ENCODE data around the gene PTPN3. TPM values are rescaled to one million over a fixed set of nuclear protein-coding genes. Genes with fewer than 3 reads are reported as not detected.

The PTPN3 gene
- polyA plus RNA-seq, 2 of the 4 experiments (the other 2 are of a cell fraction), result 8.9 to 20.3 TPM

DNA sequence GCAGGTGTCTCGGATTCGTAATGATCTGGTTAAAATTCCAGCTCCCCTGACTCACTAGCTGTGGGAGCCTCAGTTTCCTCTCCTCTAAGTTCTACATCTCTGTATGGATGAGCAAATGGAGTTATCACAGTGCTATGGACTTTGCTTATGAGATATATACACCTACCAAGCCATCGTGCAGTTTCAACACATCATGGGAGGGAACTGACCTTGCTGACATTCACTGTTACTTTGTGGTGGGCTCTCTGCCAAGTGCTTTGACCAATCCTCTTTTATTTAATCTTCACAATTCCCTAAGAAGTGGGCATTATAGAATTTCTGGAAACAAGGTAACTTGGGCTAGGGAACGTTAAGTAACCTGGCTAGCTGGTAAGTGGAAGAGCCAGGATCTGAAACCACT is 70.2 kb downstream of the PTPN3 start:
- Histone ChIP-seq H3K27ac (no peak overlapping the region), H3K4me1 (no peaks in the 10 kb centered on the region), H3K4me2 (no peak overlapping the region), H3K4me3 (no peak overlapping the region), H3K9me3 (no peaks in the 10 kb centered on the region)
- no peak for FAIRE-seq
- CTCF ChIA-PET, result interaction anchor here (0.7 to 3.4 kb wide), 6 partner anchors 12 to 244 kb away, joined by 3 to 26 read pairs (median 4); no protein-coding TSS in a partner anchor
- 82% methylated on average over 4 of the region's 4 CpGs for WGBS (ENCODE audit: missing lambda C conversion rate)
- TF ChIP-seq POLR2A (IDR thresholded peaks at IDR 0.05; ENCODE audit: low read length) (no peak), CBX2 (IDR thresholded peaks at IDR 0.05; ENCODE audit: borderline replicate concordance, low read depth) (no peak), ZC3H11A (IDR thresholded peaks at IDR 0.05) (no peak), BHLHE40 (IDR thresholded peaks at IDR 0.05; ENCODE audit: low read depth, low read length) (no peak), RAD21 (conservative IDR thresholded peaks at IDR 0.05 in 1 of 2, IDR thresholded peaks at IDR 0.05 in 1 of 2) (no peak), KDM1A (IDR thresholded peaks at IDR 0.05; ENCODE audit: low read depth) (no peak), CHD2 (IDR thresholded peaks at IDR 0.05; ENCODE audit: low read length, partially characterized antibody) (no peak), HEYL (CRISPR knock-in tag; IDR thresholded peaks at IDR 0.05) (no peak), SREBF2 (IDR thresholded peaks at IDR 0.05) (no peak), KDM5A (IDR thresholded peaks at IDR 0.05) (no peak)
- ATAC-seq, result no peak
- POLR2A ChIA-PET, result no interaction called here
- DNase-seq (ENCODE audit: low read depth in 1 of 2, low spot score in 1 of 2), result no peak

DNA sequence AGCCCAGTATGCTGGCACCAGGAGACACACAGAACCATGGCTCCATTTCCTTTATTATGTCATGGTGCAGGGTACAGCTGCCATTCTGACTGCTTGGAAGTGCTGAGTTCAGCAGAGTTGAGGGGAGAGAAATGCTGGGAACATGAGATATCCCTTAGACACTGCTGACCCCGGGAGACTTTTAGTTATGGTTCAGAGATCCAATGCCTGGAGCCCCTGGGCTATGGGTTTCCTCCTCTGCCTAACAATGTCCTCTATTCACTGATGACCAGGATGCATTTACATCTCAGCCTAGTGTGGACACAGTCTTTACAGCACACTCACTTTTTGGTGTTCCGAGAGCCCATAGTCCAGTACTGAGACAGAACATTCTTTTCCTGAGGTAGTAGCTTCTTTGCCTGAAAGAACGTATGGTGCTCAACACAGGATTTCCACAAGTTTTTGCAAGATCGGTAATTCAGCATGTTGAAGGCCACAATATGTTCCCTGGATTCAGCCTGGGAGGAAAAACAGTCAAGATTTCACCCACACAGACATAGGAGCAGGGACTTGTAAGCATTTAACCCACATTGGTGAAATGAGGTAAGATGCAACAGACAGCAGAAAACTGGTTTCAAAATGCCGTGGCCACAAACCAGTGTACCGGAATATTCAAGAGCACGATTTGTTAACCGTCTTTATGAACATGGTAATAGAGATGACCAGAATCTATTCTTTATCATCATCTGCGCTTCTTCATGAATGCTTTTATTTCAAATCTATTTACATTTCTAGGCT is 71.3 kb downstream of the PTPN3 start:
- TF ChIP-seq CHD2 (IDR thresholded peaks at IDR 0.05; ENCODE audit: low read length, partially characterized antibody), result no peak
- no peak for TF ChIP-seq RCOR1 (IDR thresholded peaks at IDR 0.05; ENCODE audit: low read depth, low read length)
- no peak for TF ChIP-seq HOXB5 (CRISPR knock-in tag; IDR thresholded peaks at IDR 0.05)
- no peak for TF ChIP-seq NPAS2 (CRISPR knock-in tag; IDR thresholded peaks at IDR 0.05; ENCODE audit: borderline replicate concordance)
- Histone ChIP-seq H3K4me2 (no peak overlapping the region), H3K4me1 (no peaks in the 10 kb centered on the region), H3K9me3 (no peaks in the 10 kb centered on the region), H3K4me3 (no peak overlapping the region), H3K27ac (no peak overlapping the region)
- DNase-seq (ENCODE audit: low read depth in 1 of 2, low spot score in 1 of 2) (no peak), ATAC-seq (no peak), FAIRE-seq (no peak)
- WGBS (ENCODE audit: missing lambda C conversion rate), result 91% methylated on average over 9 of the region's 9 CpGs
- CTCF ChIA-PET, result interaction anchor here (0.7 to 3.4 kb wide), 2 partner anchors 13 to 94 kb away, joined by 3 to 26 read pairs; no protein-coding TSS in a partner anchor
- POLR2A ChIA-PET, result interaction anchor here (0.5 kb wide), 1 partner anchor 106 kb away, joined by 9 read pairs; no protein-coding TSS in a partner anchor

DNA sequence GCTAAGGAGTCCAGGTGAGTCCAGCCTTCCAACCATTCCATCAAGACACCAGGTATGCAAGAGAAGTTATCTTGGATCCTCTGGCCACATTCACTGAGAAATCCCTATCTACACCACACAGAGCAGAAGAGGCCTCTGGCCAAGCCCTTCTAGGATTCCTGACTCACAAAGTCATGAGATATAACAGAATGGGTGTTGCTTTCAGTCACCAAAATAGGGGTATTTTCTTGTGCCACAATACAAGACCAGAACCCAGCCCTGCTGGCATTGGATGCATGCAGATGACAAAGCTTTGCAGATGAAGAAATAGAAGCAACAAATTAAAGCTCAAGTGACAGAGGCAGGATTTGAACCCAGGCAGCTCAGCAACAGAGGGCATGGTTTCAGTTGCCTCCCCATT is 73.5 kb downstream of the PTPN3 start:
- Histone ChIP-seq H3K4me3 (no peak overlapping the region), H3K4me1 (no peaks in the 10 kb centered on the region), H3K9me3 (no peaks in the 10 kb centered on the region), H3K27ac (no peak overlapping the region), H3K4me2 (no peak overlapping the region)
- ChIA-PET CTCF (interaction anchor here (1.0 to 2.0 kb wide), 7 partner anchors 11 to 241 kb away, joined by 3 to 5 read pairs (median 5); no protein-coding TSS in a partner anchor), POLR2A (no interaction called here)
- TF ChIP-seq EP300 (IDR thresholded peaks at IDR 0.05) (no peak), RAD21 (conservative IDR thresholded peaks at IDR 0.05 in 1 of 2, IDR thresholded peaks at IDR 0.05 in 1 of 2) (no peak), MAFK (IDR thresholded peaks at IDR 0.05; ENCODE audit: partially characterized antibody) (no peak), RCOR1 (IDR thresholded peaks at IDR 0.05; ENCODE audit: low read depth, low read length) (no peak), TP53 (CRISPR knock-in tag; IDR thresholded peaks at IDR 0.05) (no peak), PHF8 (IDR thresholded peaks at IDR 0.05; ENCODE audit: borderline replicate concordance, low read depth) (no peak)
- DNase-seq (ENCODE audit: low read depth in 1 of 2, low spot score in 1 of 2) (no peak), ATAC-seq (no peak), FAIRE-seq (no peak)

DNA sequence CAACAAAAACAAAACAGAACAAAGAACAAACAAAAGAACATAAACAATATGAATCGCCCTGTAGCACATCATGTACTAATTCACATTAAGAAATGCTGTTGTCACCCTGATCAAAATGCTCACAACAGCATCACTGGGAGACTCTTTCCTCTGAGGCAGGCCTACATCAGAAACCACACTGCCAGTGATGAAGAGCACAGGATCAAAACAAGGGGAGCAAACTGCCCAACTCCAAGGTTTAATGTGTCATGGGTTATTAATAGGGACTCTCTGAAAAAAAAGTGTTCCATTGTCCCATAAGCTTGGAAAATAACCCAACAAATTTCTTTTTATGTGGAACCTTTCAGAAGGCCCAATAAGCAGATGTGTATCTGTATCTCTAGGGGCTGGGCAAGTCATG is 74.2 kb downstream of the PTPN3 start:
- no peak overlapping the region for H3K27ac ChIP-seq
- 76% methylated on average over 1 of the region's 1 CpG for WGBS (ENCODE audit: missing lambda C conversion rate)
- ChIA-PET CTCF (interaction anchor here (1.5 to 4.1 kb wide), 5 partner anchors 10 to 240 kb away, joined by 4 to 20 read pairs (median 5); no protein-coding TSS in a partner anchor), POLR2A (no interaction called here)
- no peak for FAIRE-seq
- ATAC-seq, result no peak
- no peak overlapping the region for H3K4me2 ChIP-seq
- TF ChIP-seq CBX2 (IDR thresholded peaks at IDR 0.05; ENCODE audit: borderline replicate concordance, low read depth), result no peak
- TF ChIP-seq ZFP36 (IDR thresholded peaks at IDR 0.05; ENCODE audit: borderline replicate concordance, partially characterized antibody), result no peak
- TF ChIP-seq RCOR1 (IDR thresholded peaks at IDR 0.05; ENCODE audit: low read depth, low read length), result no peak
- no peak for TF ChIP-seq HOXB5 (CRISPR knock-in tag; IDR thresholded peaks at IDR 0.05)
- TF ChIP-seq JUN (IDR thresholded peaks at IDR 0.05), result no peak
- no peak for TF ChIP-seq BHLHE40 (IDR thresholded peaks at IDR 0.05; ENCODE audit: low read depth, low read length)
- TF ChIP-seq, protein P1, sequence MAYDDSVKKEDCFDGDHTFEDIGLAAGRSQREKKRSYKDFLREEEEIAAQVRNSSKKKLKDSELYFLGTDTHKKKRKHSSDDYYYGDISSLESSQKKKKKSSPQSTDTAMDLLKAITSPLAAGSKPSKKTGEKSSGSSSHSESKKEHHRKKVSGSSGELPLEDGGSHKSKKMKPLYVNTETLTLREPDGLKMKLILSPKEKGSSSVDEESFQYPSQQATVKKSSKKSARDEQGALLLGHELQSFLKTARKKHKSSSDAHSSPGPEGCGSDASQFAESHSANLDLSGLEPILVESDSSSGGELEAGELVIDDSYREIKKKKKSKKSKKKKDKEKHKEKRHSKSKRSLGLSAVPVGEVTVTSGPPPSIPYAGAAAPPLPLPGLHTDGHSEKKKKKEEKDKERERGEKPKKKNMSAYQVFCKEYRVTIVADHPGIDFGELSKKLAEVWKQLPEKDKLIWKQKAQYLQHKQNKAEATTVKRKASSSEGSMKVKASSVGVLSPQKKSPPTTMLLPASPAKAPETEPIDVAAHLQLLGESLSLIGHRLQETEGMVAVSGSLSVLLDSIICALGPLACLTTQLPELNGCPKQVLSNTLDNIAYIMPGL (CRISPR knock-in tag; IDR thresholded peaks at IDR 0.05; ENCODE audit: borderline replicate concordance), result no peak
- no peak for TF ChIP-seq KDM5A (IDR thresholded peaks at IDR 0.05)
- no peak for TF ChIP-seq RARB (CRISPR knock-in tag; IDR thresholded peaks at IDR 0.05)
- TF ChIP-seq MAFK (IDR thresholded peaks at IDR 0.05; ENCODE audit: partially characterized antibody), result no peak
- no peak for TF ChIP-seq SMC3 (IDR thresholded peaks at IDR 0.05)
- TF ChIP-seq KDM1A (IDR thresholded peaks at IDR 0.05; ENCODE audit: low read depth), result no peak
- TF ChIP-seq, protein P2, sequence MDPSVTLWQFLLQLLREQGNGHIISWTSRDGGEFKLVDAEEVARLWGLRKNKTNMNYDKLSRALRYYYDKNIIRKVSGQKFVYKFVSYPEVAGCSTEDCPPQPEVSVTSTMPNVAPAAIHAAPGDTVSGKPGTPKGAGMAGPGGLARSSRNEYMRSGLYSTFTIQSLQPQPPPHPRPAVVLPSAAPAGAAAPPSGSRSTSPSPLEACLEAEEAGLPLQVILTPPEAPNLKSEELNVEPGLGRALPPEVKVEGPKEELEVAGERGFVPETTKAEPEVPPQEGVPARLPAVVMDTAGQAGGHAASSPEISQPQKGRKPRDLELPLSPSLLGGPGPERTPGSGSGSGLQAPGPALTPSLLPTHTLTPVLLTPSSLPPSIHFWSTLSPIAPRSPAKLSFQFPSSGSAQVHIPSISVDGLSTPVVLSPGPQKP (IDR thresholded peaks at IDR 0.05; ENCODE audit: low read depth, low read length), result no peak
- no peak for TF ChIP-seq CHD2 (IDR thresholded peaks at IDR 0.05; ENCODE audit: low read length, partially characterized antibody)
- TF ChIP-seq, protein P3, sequence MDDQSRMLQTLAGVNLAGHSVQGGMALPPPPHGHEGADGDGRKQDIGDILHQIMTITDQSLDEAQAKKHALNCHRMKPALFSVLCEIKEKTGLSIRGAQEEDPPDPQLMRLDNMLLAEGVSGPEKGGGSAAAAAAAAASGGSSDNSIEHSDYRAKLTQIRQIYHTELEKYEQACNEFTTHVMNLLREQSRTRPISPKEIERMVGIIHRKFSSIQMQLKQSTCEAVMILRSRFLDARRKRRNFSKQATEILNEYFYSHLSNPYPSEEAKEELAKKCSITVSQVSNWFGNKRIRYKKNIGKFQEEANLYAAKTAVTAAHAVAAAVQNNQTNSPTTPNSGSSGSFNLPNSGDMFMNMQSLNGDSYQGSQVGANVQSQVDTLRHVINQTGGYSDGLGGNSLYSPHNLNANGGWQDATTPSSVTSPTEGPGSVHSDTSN (IDR thresholded peaks at IDR 0.05), result no peak
- no peaks in the 10 kb centered on the region for H3K4me1 ChIP-seq
- no peak overlapping the region for H3K4me3 ChIP-seq
- DNase-seq (ENCODE audit: low read depth in 1 of 2, low spot score in 1 of 2), result no peak
- H3K9me3 ChIP-seq, result no peaks in the 10 kb centered on the region
